GM18867 (cell line): Measurements from ENCODE around the gene CELA3B.
"Not testable (repeated sequence)": the region's sequence is repeated elsewhere in the genome, so short reads cannot be mapped to it uniquely, and the experiment has no call there.

Experiments
- ATAC-seq: cut with Tn5 transposase; IDR thresholded peaks from one replicate; pipeline ENCODE4 v1.9.1; 2021; ENCODE audit warnings: mild to moderate bottlenecking, moderate library complexity; ENCODE audit not compliant: unreplicated experiment

CELA3B gene

DNA sequence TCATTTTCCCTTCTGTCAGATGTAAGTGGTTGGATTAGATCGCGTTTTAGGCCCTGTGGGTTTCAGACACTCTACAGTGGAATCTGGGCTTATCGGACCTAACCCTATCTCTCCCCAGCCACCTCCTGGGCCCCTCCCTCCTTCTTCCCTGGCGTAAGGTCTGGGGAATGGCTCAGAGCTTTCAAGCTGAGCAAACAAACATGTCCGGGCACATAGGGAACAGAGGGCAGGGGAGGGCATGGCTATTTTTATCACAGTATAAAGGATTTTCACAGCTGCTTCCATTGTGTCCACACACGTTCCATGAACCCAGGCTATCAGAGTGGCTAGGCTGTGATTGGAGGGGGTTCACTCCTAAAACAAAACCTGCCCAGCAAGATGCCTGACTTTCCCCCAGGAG is 2.1 kb upstream of the CELA3B start:
- not testable (repeated sequence) for ATAC-seq

DNA sequence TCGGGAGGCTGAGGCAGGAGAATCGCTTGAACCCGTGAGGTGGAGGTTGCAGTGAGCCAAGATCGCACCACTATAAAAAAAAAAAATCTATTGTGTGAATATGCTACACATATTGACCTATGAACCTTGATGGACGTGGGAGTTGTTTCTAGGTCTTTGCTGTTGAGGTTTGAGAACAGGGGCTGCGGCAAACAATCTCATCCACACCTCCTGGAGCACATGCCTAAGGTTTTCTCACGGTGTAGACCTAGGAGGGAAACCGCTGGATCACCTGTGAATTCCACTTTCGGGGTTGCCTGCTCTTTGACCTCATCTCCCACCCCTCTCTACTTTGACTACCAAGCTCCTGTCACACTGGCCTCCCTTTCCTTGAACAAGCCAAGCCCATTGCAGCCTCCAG is 1.5 kb upstream of the CELA3B start:
- not testable (repeated sequence) for ATAC-seq

DNA sequence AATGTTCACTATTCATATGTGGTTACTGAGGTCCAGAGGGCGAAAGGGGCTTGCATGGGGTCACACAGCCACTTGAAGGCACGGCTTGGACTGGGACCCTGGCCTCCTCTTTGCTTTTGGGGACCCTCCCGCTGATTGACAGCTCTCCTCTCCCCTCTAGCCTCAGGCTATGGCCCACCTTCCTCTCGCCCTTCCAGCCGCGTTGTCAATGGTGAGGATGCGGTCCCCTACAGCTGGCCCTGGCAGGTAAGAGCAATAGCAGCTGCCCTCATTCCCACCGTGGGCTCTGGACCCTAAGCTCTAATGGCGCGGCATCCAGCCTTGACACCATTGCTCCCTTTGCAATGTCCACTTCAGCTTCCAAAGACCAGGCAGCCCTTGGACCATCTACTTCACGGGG is 1.4 kb downstream of the CELA3B start:
- not testable (repeated sequence) for ATAC-seq

DNA sequence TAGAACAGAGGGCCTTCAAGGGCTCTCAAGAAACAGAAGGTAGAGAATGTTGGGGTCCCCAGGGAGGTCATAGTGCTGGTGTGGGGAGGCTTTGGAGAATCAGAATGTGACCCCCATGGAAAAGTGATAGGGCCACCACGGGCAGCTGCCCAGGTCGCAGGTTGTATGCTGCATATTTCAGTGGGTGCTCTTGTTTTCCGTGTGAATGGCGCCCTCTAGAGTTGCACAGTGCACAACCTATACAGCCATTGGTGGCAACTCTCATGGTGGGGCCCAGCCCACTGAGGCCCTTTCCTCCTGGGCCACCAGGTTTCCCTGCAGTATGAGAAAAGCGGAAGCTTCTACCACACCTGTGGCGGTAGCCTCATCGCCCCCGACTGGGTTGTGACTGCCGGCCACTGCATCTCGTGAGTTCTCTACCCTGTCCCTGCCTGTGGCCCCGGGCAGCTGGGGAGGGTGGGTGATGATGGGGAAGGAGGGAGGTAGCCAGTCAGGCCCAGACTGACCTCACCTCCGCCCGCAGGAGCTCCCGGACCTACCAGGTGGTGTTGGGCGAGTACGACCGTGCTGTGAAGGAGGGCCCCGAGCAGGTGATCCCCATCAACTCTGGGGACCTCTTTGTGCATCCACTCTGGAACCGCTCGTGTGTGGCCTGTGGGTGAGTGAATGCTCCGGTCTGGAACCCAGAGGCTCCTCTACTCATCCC is 3.8 kb downstream of the CELA3B start:
- ATAC-seq = not testable (repeated sequence)

DNA sequence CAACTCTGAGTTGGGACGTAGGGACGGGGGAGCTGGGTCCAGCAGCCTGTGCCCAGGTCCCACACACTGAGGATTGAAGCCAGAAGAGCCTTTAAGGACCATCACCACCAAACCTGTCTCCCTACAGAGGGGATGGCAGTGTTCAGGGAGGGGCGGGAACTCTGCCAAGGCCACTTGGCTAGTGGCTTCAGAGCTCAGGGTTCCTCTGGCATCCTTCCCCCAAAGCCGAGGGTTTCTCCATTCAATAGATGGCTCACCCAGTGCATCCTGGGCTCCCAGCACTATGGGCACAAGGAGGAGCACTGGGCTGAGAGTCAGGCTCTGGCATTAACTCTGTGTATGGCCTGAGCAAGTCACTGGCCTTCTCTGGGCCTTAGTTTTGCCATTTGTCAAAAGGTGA is 4.4 kb downstream of the CELA3B start:
- not testable (repeated sequence) for ATAC-seq

DNA sequence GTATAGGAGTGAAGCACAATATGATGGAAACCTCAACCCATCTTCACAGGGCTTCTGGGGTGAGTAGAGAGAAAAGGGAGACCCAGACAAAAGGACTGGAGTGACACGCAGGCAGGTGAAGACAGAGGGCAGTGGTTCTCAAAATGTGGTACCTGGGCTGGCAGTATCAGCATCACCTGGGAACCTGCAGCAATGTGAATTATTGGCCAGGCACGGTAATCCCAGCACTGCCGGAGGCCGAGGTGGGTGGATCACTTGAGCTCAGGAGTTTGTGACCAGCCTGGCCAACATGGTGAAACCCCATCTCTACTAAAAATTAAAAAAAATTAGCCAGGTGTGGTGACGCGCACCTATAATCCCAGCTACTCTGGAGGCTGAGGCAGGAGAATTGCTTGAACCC is 5.3 kb downstream of the CELA3B start:
- not testable (repeated sequence) for ATAC-seq

DNA sequence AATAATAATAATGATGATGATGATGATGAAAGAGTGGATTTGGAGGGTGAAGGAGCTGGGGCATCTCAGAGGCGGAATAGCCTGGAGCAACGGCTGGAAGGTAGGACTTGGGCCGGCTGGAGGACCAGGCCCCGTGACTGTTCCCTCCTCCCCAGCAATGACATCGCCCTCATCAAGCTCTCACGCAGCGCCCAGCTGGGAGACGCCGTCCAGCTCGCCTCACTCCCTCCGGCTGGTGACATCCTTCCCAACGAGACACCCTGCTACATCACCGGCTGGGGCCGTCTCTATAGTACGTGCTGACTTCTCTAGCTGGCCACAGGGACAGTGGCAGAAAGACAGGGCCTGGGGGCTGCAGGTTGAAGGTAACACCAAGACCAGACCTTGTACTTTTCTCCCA is 6.7 kb downstream of the CELA3B start:
- ATAC-seq = not testable (repeated sequence)

DNA sequence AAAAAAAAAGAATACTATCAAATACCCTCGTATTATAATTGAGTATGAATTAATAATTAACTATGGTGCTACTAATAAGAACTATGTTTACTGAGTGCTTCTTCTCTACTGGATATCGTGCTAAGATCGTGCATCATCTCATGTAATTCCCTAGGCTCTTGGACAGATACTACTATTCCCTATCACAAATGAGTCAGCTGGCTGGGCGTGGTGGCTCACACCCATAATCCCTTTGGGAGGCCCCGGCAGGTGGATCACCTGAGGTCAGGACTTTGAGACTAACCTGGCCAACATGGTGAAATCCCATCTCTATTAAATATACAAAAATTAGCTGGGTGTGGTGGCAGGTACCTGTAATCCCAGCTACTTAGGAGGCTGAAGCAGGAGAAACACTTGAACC is 9.1 kb downstream of the CELA3B start:
- not testable (repeated sequence) for ATAC-seq

DNA sequence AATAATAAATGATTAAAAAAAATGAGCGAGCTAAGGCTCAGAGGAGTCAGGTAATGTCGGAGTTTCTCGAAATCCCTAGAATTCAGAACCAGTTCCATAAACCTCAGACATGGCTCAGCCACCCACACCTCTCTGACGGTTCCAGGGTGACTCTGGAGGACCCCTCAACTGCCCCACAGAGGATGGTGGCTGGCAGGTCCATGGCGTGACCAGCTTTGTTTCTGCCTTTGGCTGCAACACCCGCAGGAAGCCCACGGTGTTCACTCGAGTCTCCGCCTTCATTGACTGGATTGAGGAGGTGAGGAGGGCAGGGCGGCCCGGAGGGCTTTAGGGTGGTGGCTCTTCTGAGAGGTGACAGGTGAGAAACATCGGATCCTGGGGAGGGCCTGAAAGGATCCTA is 9.6 kb downstream of the CELA3B start:
- not testable (repeated sequence) for ATAC-seq

DNA sequence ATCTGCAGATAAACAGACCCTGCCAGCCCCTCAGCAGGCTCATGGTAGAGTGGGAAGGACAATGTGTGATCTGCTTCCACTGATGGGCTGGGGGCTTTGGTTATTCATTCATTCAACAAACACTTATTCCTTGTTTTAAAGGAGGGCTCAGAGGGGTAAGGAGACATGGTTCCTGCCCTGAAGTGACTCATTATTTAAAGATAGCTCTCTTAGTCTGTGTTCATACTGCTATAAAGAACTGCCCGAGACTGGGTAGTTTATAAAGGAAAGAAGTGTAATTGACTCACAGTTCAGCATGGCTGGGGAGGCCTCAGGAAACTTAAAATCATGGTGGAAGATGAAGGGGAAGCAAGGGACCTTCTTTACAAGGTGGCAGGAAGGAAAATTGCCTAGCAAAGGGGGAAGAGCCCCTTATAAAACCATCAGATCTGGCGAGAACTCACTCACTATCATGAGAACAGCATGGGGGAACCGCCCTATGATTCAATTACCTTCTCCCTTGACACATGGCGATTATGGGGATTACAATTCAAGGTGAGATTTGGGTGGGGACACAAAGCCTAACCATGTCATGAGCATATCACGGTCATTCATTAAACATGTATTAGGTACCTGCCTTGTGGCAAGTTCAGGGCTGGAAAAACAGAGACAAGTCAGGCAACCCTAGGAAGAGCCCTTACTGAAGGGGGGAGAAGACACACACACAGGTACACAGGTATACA is 13.0 kb downstream of the CELA3B start:
- not testable (repeated sequence) for ATAC-seq

DNA sequence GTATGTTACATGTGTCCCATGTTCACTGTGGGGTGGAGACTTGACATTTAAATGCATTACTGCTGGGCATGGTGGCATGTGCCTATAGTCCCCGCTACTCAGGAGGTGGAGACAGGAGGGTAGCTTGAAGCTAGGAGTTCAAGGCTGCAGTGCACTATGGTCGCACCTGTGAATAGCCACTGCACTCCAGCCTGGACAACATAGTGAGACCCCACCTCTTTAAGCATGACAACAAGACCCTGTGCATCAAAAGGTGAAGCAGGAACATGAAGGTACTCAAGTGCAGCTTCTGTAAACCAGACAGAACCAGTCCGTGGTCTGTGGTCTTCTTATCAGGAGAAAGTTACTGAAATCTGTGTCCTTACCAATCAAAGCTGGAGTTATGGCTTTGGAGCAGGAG is 15.4 kb downstream of the CELA3B start:
- ATAC-seq = not testable (repeated sequence)

DNA sequence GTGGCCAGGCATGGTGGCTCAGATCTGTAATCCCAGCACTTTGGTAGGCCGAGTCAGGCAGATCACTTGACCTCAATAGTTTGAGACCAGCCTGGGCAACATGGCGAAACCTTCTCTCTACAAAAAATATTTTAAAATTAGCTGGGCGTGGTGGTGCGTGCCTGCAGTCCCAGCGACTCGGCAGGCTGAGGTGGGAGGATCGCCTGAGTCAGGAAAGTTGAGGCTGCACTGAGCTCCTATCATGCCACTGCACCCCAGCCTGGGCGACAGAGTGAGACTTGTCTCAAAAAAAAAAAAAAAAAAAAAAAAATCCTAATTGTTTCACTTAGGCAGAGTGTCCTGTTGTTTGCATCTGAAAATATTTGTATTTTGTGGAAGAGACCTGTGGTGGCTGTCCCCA is 17.9 kb downstream of the CELA3B start:
- ATAC-seq = not testable (repeated sequence)

DNA sequence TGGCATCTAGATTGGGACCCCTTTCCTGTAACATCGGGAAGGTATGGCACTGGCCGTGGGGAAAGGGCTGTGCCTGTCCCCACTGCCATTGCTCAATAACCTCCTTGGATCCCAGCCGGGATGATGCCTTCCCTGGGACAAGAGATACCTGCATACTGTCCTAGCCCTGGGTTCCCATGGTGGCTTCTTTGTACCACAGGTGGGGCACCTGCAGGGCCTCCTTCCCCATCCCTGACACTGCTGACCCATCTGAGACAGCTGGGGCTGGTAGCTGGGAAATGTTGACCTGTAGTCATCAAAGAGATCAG is 19.8 kb downstream of the CELA3B start:
- not testable (repeated sequence) for ATAC-seq

DNA sequence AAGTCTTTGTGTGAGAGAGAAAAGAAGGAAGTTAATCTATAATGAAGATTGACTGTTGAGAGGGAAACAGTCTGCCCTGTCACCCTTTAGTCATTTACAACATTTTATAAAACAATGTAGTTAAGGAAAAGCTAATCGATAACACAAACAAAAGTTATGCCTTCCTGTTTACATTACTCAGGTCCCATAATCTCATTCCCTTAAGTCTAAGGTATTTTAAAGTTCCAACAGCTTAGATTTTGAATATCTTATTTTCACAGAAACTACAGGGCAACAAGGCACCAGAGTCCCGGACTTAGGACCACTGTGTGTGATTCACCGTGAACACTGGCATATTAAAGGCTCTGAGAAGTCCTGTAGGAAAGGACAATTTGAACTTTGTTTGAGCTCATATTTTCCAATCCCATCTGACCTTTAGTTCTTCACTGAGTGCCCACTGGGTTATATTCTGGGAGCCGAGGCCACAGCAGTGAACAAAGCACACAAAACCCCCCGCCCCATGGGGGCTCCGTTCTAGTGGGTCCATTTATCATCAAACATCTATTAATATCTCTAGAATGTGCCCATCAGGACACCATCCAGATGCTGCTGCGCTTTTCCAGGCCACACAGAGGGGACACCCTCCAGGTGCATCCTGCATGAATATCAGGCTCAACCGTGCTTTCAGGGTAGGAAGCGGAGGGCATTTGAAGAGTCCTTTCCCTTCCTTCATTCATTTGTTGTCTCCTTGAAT is 21.2 kb downstream of the CELA3B start:
- not testable (repeated sequence) for ATAC-seq

DNA sequence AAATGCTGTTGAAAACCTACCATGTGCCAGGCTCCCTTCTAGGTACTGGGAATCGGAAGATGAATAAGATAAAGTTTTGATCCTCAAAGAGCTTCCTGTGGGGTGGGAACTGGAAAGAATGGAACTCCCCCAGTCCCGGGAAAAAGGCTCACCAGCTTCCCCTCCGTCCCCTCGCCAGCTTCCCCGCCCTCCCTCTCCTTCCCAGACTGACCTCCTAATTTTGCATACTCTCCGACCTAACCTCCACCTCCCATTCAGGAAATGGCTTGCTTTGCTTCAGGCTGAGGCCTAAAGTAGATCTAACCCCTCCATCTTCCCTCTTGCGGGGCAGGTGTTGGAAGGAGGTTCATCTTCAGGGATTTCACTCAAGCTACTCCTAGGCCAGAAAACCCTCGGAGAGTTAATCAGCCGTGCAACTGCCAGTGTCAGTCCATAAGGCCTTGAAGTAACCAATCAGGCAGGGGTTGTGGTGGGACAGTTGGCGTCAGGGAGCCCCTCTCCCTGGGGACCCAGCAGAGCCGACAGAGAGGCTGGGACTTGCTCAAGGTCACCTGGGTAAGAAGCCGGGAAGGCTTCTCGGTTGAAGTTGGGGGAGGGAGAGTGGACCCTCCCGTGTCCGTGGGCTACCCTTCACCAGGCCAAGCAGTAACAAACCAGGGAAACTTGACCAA is 21.9 kb downstream of the CELA3B start:
- ATAC-seq = not testable (repeated sequence)

DNA sequence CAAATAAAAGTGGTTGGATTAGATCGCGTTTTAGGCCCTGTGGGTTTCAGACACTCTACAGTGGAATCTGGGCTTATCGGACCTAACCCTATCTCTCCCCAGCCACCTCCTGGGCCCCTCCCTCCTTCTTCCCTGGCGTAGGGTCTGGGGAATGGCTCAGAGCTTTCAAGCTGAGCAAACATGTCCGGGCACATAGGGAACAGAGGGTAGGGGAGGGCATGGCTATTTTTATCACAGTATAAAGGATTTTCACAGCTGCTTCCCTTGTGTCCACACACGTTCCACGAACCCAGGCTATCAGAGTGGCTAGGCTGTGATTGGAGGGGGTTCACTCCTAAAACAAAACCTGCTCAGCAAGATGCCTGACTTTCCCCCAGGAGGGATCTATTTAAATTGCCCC is 22.8 kb downstream of the CELA3B start:
- not testable (repeated sequence) for ATAC-seq

DNA sequence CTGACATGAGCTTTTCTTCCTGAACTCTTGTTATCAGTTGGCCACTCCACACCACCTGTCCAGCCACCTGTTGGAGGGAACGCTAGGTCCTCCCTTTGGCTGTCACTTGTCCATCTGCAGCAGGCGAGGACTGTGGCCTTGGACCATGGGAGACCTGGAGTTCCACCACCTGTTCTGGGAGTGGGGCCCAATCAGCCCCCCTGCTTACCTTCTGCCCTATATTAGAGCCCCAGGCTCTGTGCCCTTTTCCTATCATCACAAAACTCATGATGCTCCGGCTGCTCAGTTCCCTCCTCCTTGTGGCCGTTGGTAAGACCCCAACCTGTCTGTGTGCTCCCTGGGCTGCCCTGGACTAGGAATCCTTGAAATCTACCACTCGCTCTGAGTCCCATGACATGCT is 24.6 kb downstream of the CELA3B start, which contains the start of gene CELA3A:
Gene CELA3A (plus strand): TSS at position 249 of the 400 bp plus-strand sequence. CDS start 18 bp downstream, at position 267.
- no peak for ATAC-seq

DNA sequence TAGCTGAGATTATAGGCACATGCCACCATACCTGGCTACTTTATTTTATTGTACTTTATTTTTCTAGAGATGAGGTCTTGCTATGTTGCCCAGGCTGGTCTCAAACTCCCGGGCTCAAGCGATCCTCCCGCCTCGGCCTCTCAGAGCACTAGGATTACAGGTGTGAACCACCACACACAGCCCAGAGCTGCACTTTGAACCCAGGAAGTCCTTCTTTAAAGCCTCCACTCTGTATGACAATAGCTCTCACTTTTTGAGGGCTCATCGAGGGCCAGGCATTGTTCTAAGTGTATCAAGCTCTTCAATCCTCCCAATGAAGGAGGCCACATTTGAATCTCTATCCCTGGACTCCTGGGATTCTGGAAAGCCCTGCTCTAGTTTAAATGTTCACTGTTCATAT is 25.6 kb downstream of the CELA3B start:
- not testable (repeated sequence) for ATAC-seq

DNA sequence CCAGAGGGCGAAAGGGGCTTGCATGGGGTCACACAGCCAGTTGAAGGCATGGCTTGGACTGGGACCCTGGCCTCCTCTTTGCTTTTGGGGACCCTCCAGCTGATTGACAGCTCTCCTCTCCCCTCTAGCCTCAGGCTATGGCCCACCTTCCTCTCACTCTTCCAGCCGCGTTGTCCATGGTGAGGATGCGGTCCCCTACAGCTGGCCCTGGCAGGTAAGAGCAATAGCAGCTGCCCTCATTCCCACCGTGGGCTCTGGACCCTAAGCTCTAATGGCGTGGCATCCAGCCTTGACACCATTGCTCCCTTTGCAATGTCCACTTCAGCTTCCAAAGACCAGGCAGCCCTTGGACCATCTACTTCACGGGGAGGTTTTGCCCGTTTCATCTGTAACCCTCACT is 26.1 kb downstream of the CELA3B start:
- not testable (repeated sequence) for ATAC-seq

DNA sequence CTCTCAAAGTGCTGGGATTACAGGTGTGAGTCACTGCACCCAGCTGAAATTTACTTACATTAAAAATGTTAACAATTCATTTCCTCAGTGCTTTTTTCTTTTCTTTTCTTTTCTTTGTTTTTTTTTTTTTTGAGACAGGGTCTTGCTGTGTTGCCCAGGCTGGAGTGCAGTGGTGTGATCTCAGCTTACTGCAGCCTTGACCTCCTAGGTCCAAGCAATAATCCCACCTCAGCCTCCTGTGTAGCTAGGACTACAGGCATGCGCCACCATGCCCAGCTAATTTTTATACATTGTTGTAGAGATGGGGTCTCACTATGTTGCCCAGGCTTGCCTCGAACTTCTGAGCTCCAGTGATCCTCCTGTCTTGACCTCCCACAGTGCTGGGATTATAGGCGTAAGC is 27.1 kb downstream of the CELA3B start:
- ATAC-seq = not testable (repeated sequence)
